IMR-90 (cell line): Measurements from ENCODE around the gene OR8K1. TPM values are rescaled to one million over a fixed set of nuclear protein-coding genes. Genes with fewer than 3 reads are reported as not detected.

ENCODE experiments used
- polyA plus RNA-seq, 3 experiments: library from polyadenylated mRNA; depleted of rRNA; stranded (reverse); fragments of >200 nt; gene quantifications; 2 replicates each; pipeline ENCODE4 v1.2.3, GENCODE V29; 2012; ENCODE audit warnings: low replicate concordance in 1 of 3
- total RNA-seq: library from RNA; depleted of rRNA; stranded (reverse); fragments of >200 nt; gene quantifications from 2 replicates; pipeline ENCODE4 v1.2.3, GENCODE V29; 2012; rRNA removed

The OR8K1 gene
- total and polyA plus RNA-seq, 2 of the 4 experiments (the other 2 are of a cell fraction) = not detected

Other genes with a start within 250 kb of the OR8K1 start
- not detected in 2 replicates for gene OR8H2, start 242.4 kb upstream of the OR8K1 start, total RNA-seq
- gene OR8H2, start 242.4 kb upstream of the OR8K1 start, polyA plus RNA-seq (2012; rRNA removed) = not detected in 2 replicates
- gene OR8H3, start 223.7 kb upstream of the OR8K1 start, total RNA-seq = not detected in 2 replicates
- gene OR8H3, start 223.7 kb upstream of the OR8K1 start, polyA plus RNA-seq (2012; rRNA removed) = not detected in 2 replicates
- gene OR8J3, start 205.8 kb upstream of the OR8K1 start, total RNA-seq = not detected in 2 replicates
- gene OR8J3, start 205.8 kb upstream of the OR8K1 start, polyA plus RNA-seq (2012; rRNA removed) = not detected in 2 replicates
- not detected in 2 replicates for gene OR8K5, start 185.7 kb upstream of the OR8K1 start, total RNA-seq
- not detected in 2 replicates for gene OR8K5, start 185.7 kb upstream of the OR8K1 start, polyA plus RNA-seq (2012; rRNA removed)
- gene OR5J2, start 169.4 kb upstream of the OR8K1 start, total RNA-seq = not detected in 2 replicates
- gene OR5J2, start 169.4 kb upstream of the OR8K1 start, polyA plus RNA-seq (2012; rRNA removed) = not detected in 2 replicates
- gene OR5T2, start 111.8 kb upstream of the OR8K1 start, total RNA-seq = not detected in 2 replicates
- gene OR5T2, start 111.8 kb upstream of the OR8K1 start, polyA plus RNA-seq (2012; rRNA removed) = not detected in 2 replicates
- not detected in 2 replicates for gene OR5T3, start 93.8 kb upstream of the OR8K1 start, total RNA-seq
- gene OR5T3, start 93.8 kb upstream of the OR8K1 start, polyA plus RNA-seq (2012; rRNA removed) = not detected in 2 replicates
- not detected in 2 replicates for gene OR5T1, start 71.9 kb upstream of the OR8K1 start, total RNA-seq
- not detected in 2 replicates for gene OR5T1, start 71.9 kb upstream of the OR8K1 start, polyA plus RNA-seq (2012; rRNA removed)
- not detected in 2 replicates for gene OR8H1, start 53.8 kb upstream of the OR8K1 start, total RNA-seq
- gene OR8H1, start 53.8 kb upstream of the OR8K1 start, polyA plus RNA-seq (2012; rRNA removed) = not detected in 2 replicates
- not detected in 2 replicates for gene OR8K3, start 30.9 kb upstream of the OR8K1 start, total RNA-seq
- not detected in 2 replicates for gene OR8K3, start 30.9 kb upstream of the OR8K1 start, polyA plus RNA-seq (2012; rRNA removed)
- not detected in 2 replicates for gene OR8J1, start 8.3 kb downstream of the OR8K1 start, total RNA-seq
- gene OR8J1, start 8.3 kb downstream of the OR8K1 start, polyA plus RNA-seq (2012; rRNA removed) = not detected in 2 replicates
- gene OR8U1, start 29.6 kb downstream of the OR8K1 start, total RNA-seq = not detected in 2 replicates
- not detected in 2 replicates for gene OR8U1, start 29.6 kb downstream of the OR8K1 start, polyA plus RNA-seq (2012; rRNA removed)
- not detected in 2 replicates for gene OR5AL1, start 66.7 kb downstream of the OR8K1 start, total RNA-seq
- gene OR5AL1, start 66.7 kb downstream of the OR8K1 start, polyA plus RNA-seq (2012; rRNA removed) = not detected in 2 replicates
- gene OR5M3, start 127.3 kb downstream of the OR8K1 start, total RNA-seq = not detected in 2 replicates
- not detected in 2 replicates for gene OR5M3, start 127.3 kb downstream of the OR8K1 start, polyA plus RNA-seq (2012; rRNA removed)
- not detected in 2 replicates for gene OR5M8, start 145.3 kb downstream of the OR8K1 start, total RNA-seq
- gene OR5M8, start 145.3 kb downstream of the OR8K1 start, polyA plus RNA-seq (2012; rRNA removed) = not detected in 2 replicates
- not detected in 2 replicates for gene OR5M11, start 197.2 kb downstream of the OR8K1 start, total RNA-seq
- not detected in 2 replicates for gene OR5M11, start 197.2 kb downstream of the OR8K1 start, polyA plus RNA-seq (2012; rRNA removed)
- not detected in 2 replicates for gene OR5M10, start 231.7 kb downstream of the OR8K1 start, total RNA-seq
- gene OR5M10, start 231.7 kb downstream of the OR8K1 start, polyA plus RNA-seq (2012; rRNA removed) = not detected in 2 replicates